Dermis blood vessel endothelial cell (primary cell): ENCODE measurements around the gene RNF41. TPM values are rescaled to one million over a fixed set of nuclear protein-coding genes. Genes with fewer than 3 reads are reported as not detected.
"Not testable (repeated sequence)": the region's sequence is repeated elsewhere in the genome, so short reads cannot be mapped to it uniquely, and the experiment has no call there.

Experiments used
- DNase-seq: peaks from one replicate; pipeline ENCODE4 v3.0.0; 2010
- total RNA-seq: library from RNA; depleted of rRNA; stranded (reverse); fragments of >200 nt; gene quantifications from 2 replicates; pipeline ENCODE4 v1.2.3, GENCODE V29; 2014

Gene RNF41
- total RNA-seq, 1 donor from 2014 or later, result 119 TPM

- DNase-seq, result no peak
These were observed 56.4 kb downstream of the RNF41 start for GRCh38 chr12:56165369-56165768.

GRCh38 chr12:56164345-56164729, 57.4 kb downstream of the RNF41 start:
- DNase-seq, result no peak

DNA sequence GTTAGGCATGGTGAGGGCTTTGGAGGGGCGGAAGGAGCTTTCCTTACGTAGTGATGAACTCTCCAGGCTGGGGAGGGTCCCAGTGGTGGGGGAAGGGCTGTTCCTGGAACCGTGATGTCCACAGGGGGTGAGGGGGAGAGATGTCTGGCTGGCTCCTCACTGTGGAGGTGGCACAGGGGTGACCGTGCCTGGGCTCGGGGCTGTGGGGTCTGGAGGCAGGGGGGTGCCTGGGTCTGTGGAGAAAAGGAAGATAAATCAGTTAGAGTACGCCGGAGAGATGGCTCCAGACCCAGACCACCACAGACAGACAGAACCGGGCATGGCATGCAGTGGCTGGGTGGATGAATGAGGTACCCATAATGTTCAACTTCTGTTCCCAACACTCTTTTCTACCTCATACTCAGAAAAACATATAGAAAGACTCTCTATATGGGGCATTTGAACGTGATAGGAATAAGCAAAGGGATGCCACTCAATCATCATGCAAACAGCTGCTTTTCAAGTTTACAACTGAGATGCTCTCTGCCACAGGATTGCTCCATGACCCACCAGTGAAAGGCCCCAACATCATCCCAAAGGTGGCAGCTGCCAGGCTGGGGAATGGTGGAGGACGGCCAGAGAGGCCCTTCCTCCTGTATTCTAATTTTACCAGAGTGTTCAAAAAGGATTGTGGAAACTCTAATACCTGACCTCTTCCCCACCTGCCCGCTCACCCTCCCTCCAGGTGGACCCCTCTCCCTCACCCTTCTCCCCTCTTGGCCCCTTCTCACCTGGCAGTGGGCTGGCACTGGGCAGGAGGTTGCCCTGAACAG, 58.0 kb downstream of the RNF41 start:
- DNase-seq, result no peak

DNA sequence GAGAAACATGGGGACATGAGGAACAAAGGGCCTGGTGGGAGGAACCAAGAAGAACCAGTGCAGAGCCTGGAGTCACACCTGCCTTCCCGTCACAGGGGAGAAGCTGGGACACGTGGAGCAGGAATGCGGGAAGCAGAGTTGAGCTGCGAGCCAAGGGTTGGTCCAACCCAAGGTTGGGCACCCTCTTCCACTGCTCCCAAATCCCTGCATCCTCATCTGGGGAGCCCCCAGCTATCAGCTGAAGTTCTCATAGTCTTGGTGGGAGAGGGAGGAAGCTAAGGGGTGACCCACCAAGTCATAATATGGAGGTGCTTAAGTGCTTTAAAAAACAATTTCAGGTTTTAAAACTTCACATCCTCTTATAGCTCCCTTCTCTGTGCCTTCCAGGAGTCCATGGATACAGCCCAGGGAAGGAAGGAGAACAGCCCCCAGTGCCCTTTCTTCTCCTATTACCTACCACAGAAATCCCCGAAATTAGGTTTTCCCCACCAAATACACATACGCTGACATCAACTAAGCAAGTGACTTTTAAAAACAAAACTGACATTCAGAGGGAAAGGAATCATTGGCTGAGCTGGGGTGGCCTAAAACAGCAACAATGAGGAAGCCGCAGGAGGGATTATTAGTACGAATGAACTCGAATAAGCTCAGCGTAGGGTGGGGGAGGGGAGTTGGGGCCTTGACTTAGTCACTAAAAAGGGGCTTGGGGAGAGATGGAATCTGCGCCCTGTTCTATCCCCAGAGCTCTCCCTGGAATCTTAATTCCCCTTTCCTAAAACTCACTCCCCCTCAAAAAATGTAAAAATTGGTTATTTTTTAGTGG, 59.0 kb downstream of the RNF41 start:
- no peak for DNase-seq

GRCh38 chr12:56161690-56162351, 59.9 kb downstream of the RNF41 start:
- no peak for DNase-seq

DNA sequence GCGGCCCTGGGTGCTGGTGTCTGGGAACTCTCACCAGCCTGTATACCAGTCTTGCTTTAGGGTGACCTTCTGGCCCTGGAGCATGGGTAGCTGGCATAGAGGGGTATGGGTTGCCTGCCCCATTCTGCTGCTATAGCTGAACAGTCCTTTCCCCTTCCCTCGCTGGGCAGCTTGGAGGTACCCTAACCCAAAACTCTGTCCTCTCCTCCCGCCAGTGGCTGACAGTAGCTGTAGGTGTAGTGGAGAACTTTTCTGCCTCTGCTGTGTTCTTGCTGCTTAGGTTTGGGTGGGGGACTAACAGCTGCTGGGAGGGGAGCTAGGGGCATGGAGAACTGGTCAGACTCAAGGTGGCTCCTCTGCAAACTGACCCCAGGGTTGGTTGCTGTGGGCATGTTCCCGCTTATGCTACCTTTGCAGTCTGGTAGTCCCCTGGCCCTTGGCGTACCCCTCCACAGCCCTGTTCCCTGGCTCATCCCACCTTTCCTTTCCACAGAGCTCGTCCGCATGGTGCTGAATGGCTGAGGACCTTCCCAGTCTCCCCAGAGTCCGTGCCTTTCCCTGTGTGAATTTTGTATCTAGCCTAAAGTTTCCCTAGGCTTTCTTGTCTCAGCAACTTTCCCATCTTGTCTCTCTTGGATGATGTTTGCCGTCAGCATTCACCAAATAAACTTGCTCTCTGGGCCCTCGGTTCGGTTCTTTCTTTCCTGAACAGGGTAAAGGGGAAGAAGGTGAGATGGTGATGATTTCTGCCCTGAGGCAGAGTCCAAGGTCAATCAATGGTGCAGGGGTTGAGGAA, 60.6 kb downstream of the RNF41 start:
- DNase-seq, result no peak

DNA sequence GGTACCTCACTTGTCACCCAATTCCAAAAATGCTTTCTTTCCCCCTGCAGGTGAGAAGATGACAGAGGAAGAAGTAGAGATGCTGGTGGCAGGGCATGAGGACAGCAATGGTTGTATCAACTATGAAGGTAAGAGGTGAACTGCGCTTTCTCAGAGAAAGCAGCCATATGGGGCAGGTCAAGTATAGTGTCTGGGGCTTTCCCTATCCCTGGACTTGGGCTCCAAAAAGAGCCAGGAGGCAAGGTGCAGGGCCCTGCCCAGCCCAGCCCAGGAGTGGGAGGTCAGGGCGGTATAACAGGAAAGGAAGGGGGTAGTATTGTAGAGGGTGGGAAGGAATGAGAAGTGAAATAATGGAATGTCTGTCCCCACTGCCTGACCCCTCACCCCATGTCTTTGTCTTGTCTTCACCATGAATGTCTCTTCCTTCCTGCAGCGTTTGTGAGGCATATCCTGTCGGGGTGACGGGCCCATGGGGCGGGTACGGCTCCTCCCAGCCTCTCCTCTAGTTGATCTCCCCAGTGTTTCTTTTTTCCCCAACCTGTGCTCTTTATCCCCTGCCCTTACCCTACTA, 61.4 kb downstream of the RNF41 start:
- DNase-seq, result peak; percentile 83

GRCh38 chr12:56159482-56160192, 62.1 kb downstream of the RNF41 start:
- no peak for DNase-seq

DNA sequence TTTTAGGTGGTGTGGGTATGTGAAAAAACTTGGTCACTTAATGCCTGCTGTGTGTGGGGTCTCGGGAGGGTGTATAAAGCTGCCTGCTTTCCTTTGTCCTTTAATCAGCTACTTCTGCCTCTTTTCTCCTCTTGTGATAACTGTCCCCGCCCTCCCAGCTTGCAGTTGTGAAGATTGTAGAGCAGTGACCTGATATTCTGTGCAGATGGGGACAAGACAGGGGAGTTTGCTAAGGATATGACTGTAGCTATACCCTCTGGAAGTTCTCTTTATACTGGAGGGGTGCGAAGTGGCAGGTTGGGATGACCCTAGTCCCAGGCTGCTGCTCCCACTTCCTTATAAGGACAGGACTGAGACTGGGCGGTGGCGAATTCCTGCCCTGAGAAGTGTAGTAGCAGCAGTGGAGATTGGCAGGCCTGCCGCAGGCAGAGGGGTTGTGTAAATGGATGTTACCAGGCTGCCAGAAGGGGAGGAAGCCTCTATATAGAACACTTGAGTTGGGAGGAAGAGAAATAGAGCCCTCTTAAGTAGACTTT, 62.7 kb downstream of the RNF41 start:
- DNase-seq, result peak; percentile 69

DNA sequence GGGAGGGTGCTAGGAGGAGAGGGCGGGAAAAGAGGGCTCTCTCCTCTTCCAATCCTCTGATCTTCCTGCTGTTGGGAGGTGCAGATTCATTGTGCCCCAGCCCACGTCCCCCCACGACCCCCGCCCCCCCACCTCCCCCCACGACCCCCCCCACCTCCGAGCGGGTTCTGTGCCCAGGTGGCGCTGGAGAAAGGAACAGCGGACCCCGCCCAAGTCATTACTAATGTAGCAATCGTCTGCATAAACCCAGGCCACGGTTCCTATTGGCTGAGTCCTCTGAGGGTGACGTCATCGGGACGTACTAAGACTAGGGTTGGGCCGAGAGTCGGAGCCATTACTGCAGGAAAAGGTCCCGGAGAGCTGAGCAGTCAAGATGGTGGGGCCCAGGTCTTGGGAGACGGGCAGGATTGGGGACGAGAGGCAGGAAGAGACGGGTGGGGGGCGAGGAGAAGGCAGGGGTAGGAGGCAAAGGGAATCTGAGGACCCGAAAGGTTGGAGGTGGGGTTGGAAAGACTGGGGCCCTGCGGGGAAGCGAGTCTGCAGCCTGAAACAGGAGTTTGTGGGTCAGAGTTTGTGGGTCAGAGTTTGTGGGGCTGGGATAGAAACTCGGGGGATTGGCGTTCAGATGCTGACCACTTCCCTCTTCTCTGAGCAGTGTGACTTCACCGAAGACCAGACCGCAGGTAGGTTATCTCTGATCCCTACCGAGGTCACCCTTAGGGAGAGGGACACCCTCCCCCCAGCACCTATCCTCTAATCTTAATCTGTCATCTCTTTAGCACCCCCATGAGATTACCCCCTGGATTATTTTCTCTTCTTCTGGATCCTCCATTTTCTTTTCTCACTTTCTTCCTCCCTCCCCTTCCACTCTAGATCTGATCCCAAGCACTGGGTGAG, 63.4 kb downstream of the RNF41 start, which contains the start of gene MYL6:
Gene MYL6, plus strand, starts transcription at position 331 of the 897 bp plus-strand sequence. Its CDS starts 43 bp downstream, at position 374.
- DNase-seq, result peak; percentile 99

- DNase-seq, result peak; percentile 88
These were observed 64.3 kb downstream of the RNF41 start for GRCh38 chr12:56157201-56158028.

DNA sequence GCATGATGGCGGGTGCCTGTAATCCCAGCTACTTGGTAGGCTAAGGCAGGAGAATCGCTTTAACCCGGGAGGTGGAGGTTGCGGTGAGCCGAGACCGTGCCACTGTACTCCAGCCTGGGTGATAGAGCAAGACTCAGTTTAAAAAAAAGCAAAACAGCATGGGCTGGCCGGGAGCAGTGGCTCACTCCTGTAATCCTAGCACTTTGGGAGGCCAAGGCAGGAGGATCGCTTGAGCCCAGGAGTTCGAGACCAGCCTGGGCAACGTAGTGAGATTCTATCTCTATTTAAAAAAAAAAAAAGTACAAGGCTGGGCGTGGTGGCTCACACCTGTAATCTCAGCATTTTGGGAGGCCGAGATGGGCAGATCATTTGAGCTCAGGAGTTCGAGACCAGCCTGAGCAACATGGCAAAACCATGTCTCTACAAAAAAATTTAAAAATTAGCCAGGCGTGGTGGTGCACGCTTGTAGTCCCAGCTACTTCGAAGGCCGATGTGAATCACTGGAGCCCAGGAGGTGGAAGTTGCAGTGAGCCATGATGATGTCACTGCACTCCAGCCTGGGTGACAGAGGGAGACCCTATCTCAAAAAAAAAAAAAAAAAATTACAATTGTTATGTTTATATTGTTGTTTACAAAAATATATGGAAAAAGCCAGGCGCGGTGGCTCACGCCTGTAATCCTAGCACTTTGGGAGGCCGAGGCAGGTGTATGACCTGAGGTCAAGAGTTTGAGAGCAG, 65.1 kb downstream of the RNF41 start:
- DNase-seq, result not testable (repeated sequence)

- DNase-seq, result no peak
These were observed 66.4 kb downstream of the RNF41 start for GRCh38 chr12:56155256-56155845.

DNA sequence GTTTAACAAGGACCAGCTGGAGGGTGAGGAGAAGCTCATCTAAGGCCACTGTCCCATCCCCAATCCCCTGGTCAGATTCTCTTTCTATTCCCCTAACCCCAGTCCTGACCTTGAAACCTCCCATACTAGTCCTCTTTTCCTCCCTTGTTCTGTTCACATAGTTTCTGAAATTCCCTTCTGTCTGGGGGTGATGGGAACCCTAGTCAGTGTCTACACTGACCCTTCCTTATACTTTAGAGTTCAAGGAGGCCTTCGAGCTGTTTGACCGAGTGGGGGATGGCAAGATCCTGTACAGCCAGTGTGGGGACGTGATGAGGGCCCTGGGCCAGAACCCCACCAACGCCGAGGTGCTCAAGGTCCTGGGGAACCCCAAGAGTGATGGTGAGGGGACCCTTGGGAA, 66.9 kb downstream of the RNF41 start:
- DNase-seq, result no peak

DNA sequence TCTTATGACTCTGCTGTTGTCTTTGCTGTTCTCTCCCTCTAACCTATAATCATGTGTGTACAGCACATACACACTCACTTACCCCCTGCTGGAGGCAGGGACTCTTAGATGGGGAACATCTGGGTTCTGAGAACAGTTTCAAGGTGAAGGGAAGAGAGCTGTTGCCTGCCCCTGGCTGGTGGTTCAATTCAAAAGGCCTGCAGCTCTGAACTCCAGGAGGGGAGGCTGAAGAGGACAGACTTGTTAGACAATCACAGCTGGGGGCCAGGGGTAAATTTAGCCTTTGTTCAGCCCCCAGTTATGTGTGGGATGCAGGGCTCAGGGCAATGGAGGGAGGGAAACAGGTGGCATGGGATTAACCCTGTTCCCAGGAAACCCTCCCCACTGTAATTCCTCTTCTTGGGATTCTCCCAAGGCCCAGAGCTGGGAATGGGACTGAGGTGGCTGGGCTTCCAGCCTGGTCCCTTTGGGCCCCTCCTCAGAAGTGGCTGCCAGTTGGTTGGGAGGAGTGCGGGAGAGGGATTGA, 67.4 kb downstream of the RNF41 start:
- no peak for DNase-seq

- no peak for DNase-seq
These were observed 68.0 kb downstream of the RNF41 start for GRCh38 chr12:56153678-56154065.
